Measurements from ENCODE around the gene ARL5B.
A peak's percentile ranks its signal among the peaks of the same experiment; 100 is the strongest.

Gene ARL5B

DNA sequence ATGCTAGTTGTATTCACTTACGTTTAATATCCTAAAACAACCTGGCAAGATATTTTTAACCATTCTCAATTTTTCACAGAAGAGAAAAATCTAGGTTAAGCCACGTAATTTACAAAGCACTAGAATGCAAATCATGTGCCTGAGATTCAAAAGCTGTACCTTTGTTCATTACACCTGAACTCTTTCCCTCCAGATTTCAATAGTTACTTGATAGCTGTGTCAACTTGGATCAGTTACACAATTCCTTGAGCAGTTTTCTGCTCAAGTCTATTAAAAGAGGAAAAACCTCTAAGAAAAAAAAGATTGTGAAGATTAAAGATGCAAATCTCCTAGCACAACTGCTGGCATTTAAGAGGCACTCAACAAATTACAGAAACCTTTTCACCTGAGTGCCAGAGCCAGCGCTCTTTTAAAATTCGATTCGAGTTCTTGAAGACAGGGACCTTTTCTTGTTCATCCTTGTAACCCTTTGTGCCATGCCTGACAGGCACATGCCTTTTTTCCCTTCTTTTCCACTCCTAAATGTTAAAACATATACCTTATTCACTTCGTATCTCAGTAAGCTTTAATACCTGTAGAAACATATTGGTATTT, 8.7 kb upstream of the ARL5B start:
- peak overlapping the region; percentile 98 for H3K4me3 ChIP-seq (ENCODE audit: low read length)
- TF ChIP-seq, protein P1, sequence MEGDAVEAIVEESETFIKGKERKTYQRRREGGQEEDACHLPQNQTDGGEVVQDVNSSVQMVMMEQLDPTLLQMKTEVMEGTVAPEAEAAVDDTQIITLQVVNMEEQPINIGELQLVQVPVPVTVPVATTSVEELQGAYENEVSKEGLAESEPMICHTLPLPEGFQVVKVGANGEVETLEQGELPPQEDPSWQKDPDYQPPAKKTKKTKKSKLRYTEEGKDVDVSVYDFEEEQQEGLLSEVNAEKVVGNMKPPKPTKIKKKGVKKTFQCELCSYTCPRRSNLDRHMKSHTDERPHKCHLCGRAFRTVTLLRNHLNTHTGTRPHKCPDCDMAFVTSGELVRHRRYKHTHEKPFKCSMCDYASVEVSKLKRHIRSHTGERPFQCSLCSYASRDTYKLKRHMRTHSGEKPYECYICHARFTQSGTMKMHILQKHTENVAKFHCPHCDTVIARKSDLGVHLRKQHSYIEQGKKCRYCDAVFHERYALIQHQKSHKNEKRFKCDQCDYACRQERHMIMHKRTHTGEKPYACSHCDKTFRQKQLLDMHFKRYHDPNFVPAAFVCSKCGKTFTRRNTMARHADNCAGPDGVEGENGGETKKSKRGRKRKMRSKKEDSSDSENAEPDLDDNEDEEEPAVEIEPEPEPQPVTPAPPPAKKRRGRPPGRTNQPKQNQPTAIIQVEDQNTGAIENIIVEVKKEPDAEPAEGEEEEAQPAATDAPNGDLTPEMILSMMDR (conservative IDR thresholded peaks at IDR 0.05; ENCODE audit: low read depth, low read length): no peak
- DNase-seq (ENCODE audit: low read depth): no peak

DNA sequence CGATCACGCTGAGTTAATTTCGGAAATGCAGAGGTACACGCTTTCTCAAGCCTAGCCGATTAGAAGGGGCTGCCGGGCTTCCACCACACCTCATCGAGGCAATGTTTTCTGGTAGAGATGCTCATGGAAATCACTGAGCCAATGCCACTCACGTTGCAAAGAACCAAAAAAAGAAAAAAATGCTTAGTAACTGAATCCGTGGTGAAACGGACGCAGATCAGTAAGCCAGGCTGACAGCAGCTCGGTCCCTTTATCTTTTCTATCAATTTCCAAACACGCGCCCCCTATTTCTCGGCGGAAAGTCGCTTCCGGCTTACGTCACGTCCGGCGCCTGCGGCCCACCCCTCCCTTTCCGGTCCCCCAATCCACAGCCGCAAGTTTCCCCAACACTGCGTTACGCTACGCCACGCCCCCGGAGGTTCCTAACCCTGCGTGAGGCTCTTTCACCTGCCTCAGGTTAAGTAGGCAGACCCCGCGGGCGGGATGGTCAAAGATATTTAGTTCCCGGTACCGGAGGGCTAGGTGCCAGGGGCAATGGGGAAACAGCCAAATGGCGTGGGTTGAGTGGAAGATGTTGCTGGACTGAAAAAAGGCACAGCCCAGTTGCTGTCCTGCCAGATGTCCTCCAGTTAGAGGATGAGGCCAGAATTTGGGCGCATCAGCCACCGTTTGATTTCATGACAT, 7.8 kb upstream of the ARL5B start, which contains the start of gene NSUN6:
NSUN6 (minus strand) TSS at position 264 of the 684 bp plus-strand sequence. CDS start 384 bp downstream, outside the sequence.
- TF ChIP-seq, protein P1 (conservative IDR thresholded peaks at IDR 0.05; ENCODE audit: low read depth, low read length): no peak
- DNase-seq (ENCODE audit: low read depth): no peak
- peak within 1 kb of the TSS; percentile 98 for H3K4me3 ChIP-seq (ENCODE audit: low read length)

DNA sequence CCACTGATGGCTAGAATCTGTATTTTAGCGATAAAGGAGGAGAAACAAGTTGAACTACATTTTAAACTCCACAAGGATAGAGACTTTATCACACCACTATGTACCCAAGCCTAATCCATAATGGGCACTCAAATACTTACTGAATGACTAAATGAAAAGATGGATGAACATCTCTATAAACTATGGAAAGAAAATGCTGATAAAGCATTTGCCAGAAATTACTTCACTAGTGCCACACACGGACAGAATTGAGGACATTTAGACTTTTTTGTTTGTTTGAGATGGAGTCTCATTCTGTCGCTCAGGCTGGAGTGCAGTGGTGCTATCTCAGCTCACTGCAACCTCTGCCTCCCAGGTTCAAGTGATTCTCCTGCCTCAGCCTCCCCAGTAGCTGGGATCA, 6.1 kb upstream of the ARL5B start:
- no peak for DNase-seq (ENCODE audit: low read depth)
- H3K4me3 ChIP-seq (ENCODE audit: low read length): no peak overlapping the region
- TF ChIP-seq, protein P1 (conservative IDR thresholded peaks at IDR 0.05; ENCODE audit: low read depth, low read length): no peak

DNA sequence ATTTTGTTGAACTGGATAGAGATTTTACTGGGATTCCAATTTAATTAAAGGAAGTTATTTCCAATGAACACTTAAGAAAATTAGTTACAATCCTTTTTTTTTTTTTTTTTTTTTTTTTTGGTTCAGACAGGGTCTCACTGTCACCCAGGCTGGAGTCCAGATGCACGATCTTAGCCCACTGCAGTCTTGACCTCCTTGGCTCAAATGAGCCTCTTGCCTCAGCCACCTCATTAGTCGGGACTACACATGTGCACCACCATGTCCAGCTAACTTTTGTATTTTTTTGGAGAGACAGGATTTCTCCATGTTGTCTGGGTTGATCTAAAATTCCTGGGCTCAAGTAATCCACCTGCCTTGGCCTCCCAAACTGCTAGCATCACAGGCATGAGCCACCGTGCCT, 2.5 kb upstream of the ARL5B start:
- TF ChIP-seq, protein P1 (conservative IDR thresholded peaks at IDR 0.05; ENCODE audit: low read depth, low read length): no peak
- DNase-seq (ENCODE audit: low read depth): no peak
- H3K4me3 ChIP-seq (ENCODE audit: low read length): no peak overlapping the region

DNA sequence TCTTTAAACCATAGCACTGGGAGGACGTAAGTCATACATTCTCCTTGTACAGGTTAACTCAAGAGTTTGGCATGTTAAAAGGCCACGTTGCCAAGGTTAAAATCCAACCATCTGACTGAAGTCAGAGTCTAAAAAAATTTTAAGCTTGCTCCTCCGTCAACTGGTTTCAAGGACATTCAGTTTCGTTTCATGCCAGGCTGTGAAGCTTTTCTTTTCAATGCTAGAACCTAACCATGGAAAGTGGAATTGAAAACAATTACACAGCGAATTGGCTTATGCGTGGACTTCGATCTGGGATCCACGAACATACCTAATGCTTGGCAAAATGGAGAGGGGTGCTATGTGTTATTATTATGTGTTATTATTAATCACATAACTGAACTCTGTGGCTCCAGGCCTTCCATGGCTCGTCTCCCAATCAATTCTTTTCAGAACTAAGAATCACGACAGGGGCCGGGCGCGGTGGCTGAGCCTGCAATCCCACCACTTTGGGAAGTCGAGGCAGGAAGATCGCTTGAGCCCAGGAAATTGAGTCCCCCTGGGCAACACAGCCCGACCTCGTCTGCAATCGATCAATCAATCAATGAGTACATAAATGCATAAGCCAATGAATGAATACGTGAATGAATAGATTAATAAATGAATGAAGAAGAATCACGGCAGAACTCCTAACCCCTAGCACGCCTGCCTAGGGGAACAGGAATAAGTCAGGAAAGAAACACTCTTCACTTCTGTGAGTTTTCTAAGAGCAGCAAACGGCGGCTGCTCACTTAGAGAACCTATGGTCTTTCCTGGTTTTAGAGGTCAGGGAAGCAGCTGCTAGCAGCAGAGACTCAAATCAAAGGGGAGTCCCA, 733 bp upstream of the ARL5B start:
- TF ChIP-seq, protein P1 (conservative IDR thresholded peaks at IDR 0.05; ENCODE audit: low read depth, low read length): no peak
- DNase-seq (ENCODE audit: low read depth): no peak
- H3K4me3 ChIP-seq (ENCODE audit: low read length): peak overlapping the region; percentile 80

DNA sequence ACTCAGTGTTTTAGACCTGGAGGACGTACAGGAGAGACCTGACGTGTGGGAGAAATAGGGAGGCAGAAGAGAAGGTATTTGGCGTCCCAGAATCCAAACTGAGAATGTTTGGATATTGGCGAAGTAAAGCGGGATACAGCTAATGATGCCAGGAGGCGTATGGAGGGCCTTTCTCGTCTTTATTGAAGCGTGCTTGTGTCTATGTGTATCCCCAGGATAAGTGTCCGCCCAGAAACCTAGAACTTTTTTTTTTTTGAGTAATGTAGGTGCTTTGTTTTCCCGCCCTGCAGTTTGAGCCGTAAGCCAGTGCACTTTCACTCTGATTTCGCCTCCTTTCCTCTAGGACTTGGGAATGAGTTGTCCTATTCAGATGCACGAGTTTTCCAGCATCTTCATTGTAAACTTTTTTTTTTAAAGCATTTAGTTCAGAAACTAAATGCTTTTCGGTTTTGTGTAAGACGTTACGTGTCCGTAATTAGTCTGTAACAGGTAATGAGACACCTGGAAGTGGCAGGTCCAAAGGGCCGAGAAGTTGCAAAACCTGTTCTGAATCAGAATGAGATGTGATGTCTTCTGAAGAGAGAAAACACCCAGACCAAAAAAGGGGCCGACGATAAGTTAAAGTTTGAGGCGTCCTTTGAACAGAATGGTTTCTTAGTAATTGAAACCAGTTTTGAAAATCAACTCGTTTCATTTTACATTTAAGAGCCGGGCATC, 746 bp downstream of the ARL5B start:
- DNase-seq (ENCODE audit: low read depth): no peak

More for the DNA sequence above, 746 bp downstream of the ARL5B start:
- TF ChIP-seq, protein P1 (conservative IDR thresholded peaks at IDR 0.05; ENCODE audit: low read depth, low read length): no peak
- H3K4me3 ChIP-seq (ENCODE audit: low read length): peak overlapping the region; percentile 80
